ENCODE measurements around the gene PRM2.
"Not testable (repeated sequence)": the region's sequence is repeated elsewhere in the genome, so short reads cannot be mapped to it uniquely, and the experiment has no call there.

The PRM2 gene

GRCh38 chr16:11306997-11307638 is 30.8 kb upstream of the PRM2 start:
- no peak for DNase-seq

GRCh38 chr16:11306381-11306780 is 30.1 kb upstream of the PRM2 start:
- DNase-seq: no peak

- peak; percentile 76 for DNase-seq
Observed at GRCh38 chr16:11303405-11304138, 27.3 kb upstream of the PRM2 start.

- DNase-seq: peak; percentile 41
Observed at GRCh38 chr16:11302977-11303376, 26.7 kb upstream of the PRM2 start.

GRCh38 chr16:11301645-11302501 is 25.6 kb upstream of the PRM2 start:
- DNase-seq: no peak

- DNase-seq: no peak
Observed at GRCh38 chr16:11300560-11300892, 24.2 kb upstream of the PRM2 start.

GRCh38 chr16:11299865-11300559 is 23.7 kb upstream of the PRM2 start:
- DNase-seq: no peak

GRCh38 chr16:11298950-11299547 is 22.8 kb upstream of the PRM2 start:
- not testable (repeated sequence) for DNase-seq

GRCh38 chr16:11298143-11298900 is 22.0 kb upstream of the PRM2 start:
- no peak for DNase-seq

- DNase-seq: peak; percentile 33
Observed at GRCh38 chr16:11297492-11298142, 21.3 kb upstream of the PRM2 start.

GRCh38 chr16:11296706-11297491 is 20.6 kb upstream of the PRM2 start:
- DNase-seq: no peak

- DNase-seq: no peak
Observed at GRCh38 chr16:11296351-11296705, 20.0 kb upstream of the PRM2 start.

GRCh38 chr16:11295672-11296071 is 19.4 kb upstream of the PRM2 start:
- DNase-seq: no peak

GRCh38 chr16:11292076-11292748 is 15.9 kb upstream of the PRM2 start:
- no peak for DNase-seq

- DNase-seq: no peak
Observed at GRCh38 chr16:11291091-11291703, 14.9 kb upstream of the PRM2 start.

- DNase-seq: no peak
Observed at GRCh38 chr16:11290102-11290893, 14.0 kb upstream of the PRM2 start.

- DNase-seq: not testable (repeated sequence)
Observed at GRCh38 chr16:11289696-11290095, 13.4 kb upstream of the PRM2 start.

GRCh38 chr16:11289202-11289601 is 12.9 kb upstream of the PRM2 start:
- no peak for DNase-seq

GRCh38 chr16:11285842-11286241 is 9.6 kb upstream of the PRM2 start:
- no peak for DNase-seq

Data from SHP77 treated with DMSO at 0.1 percent for 48 hours (cell line).